GM12872 (cell line): ENCODE data around the gene BTG2.

ENCODE experiments used
- CTCF ChIP-seq: IDR thresholded peaks from 3 replicates; pipeline ENCODE4 v1.5.1; 2011; ENCODE audit warnings: low read depth, mild to moderate bottlenecking, low read length, moderate library complexity; ENCODE audit not compliant: insufficient read depth

The BTG2 gene

DNA sequence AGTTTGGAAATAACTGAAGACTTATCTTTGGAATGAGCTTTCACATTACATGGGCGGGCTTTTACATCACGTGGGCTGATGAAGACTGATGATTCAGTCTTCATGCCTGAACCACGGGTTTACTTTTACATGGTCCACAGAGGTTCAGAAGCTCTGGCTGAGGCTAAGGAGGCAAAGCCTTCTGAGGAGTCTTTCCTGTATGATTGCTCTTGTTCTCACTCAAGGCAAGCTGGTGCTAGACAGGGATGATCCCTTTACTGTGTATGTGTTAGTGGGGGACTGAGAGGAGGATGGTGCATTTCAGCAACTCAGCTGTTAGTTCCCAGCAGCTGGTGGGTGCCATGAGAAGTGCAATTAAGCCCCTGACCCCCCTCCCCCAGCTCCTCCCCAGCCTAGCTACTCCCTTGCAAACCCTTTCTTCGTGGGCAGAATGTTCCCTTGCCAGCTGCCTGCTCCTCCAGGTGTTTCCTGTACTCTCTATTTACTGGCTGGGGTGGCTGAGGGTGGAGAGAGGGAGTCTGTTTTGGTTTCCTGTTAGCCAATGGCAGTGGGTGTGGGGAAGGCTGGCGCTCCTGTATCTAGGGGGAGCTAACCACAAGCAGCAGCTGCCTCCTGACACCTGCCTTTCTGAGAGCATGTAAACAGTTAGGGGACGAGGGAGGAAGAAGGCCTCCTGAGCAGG is 15.4 kb downstream of the BTG2 start:
- no peak for TF ChIP-seq CTCF

GRCh38 chr1:203321273-203322052 is 16.1 kb downstream of the BTG2 start:
- TF ChIP-seq CTCF, result no peak

DNA sequence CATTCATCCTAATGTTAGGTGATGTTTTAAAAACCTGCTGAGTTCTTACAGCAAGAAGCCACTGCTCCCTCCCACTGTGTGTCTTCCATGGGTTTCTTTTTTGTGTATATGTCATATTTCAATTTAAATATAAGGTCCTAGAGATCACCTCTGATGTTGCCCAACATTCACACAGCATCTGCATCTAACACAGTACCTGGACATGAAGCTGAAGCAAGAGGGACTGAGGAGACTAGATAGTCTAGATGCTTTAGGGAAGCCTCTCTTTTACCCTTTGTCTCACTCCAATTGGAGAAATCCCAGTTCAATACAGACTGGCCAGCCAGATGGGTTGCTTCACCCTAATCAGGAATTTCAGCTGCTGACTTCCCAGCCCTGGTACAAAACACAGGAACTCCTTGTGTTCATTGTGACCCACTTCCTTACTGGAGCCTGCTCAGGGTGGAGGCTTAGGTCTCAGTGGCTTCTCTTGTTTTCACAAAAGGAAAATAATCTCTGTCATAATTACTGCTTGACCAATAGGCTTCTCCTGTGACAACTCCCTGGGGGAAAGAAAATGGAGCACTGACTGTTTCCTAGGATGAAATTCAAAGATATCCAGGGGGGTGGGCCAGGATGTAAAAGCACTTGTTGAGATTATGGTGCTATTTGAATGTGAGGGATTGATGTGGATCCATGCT is 17.3 kb downstream of the BTG2 start:
- no peak for TF ChIP-seq CTCF

- TF ChIP-seq CTCF, result no peak
Measured at GRCh38 chr1:203323587-203323986, 18.3 kb downstream of the BTG2 start.

- TF ChIP-seq CTCF, result no peak
Measured at GRCh38 chr1:203324105-203325025, 19.0 kb downstream of the BTG2 start.

- TF ChIP-seq CTCF, result no peak
Measured at GRCh38 chr1:203325026-203325417, 19.7 kb downstream of the BTG2 start.
